GM12892 (cell line): Measurements from ENCODE around the gene PLA2G15.
"Not testable (repeated sequence)": the region's sequence is repeated elsewhere in the genome, so short reads cannot be mapped to it uniquely, and the experiment has no call there.

ENCODE experiments used
- DNase-seq: peaks from one replicate; pipeline ENCODE4 v3.0.0; 2011; ENCODE audit not compliant: insufficient read length
- FAIRE-seq: peaks from 2 replicates; lab custom pipeline; 2011; peaks lifted over from hg19 to GRCh38; lab: Jason Lieb, UNC
- POLR2A ChIP-seq: IDR thresholded peaks from 2 replicates; pipeline ENCODE4 v1.6.1; 2011; ENCODE audit warnings: low read depth, low read length, control low read depth
- POLR2AphosphoS5 ChIP-seq: IDR thresholded peaks from 2 replicates; pipeline ENCODE4 v1.6.1; 2011; ENCODE audit warnings: low read depth, low read length, control low read depth
- TAF1 ChIP-seq: IDR thresholded peaks from 2 replicates; pipeline ENCODE4 v1.6.1; 2011; ENCODE audit warnings: low read depth, mild to moderate bottlenecking, control low read depth, low read length, borderline replicate concordance

PLA2G15 gene

DNA sequence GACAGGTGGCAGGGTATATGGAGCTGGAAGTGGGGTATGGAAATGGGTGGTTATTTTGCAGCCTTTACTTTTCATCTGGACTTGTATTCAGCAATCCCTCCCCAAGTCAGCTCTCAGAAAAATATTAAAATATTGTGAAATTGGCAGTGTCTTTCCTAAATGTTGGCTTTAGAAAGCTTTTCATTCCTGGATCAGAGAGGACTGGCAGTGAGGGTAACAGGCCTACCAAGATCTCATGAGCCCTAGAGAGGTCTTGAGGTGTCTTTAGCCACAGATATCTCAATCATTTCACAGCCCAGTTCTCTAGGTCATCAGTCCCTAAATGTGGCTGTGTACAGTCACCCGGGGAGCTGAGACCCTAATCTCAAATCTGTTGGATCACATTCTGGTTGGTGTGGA lies 43.1 kb downstream of the PLA2G15 start:
- no peak for TF ChIP-seq TAF1
- no peak for FAIRE-seq
- no peak for DNase-seq

DNA sequence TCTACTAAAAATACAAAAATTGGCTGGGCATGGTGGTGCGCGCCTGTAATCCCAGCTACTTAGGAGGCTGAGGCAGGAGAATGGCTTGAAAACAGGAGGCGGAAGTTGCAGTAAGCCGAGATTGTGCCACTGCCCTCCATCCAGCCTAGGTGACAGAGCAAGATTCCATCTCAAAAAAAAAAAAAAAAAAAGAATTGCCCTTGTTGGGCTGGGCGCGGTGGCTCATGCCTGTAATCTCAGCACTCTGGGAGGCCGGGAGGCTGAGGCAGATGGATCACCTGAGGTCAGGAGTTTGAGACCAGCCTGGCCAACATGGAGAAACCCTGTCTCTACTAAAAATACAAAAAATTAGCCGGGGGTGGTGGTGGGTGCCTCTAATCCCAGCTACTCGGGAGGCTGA lies 43.6 kb downstream of the PLA2G15 start:
- not testable (repeated sequence) for FAIRE-seq, DNase-seq

GRCh38 chr16:68289202-68289601 lies 44.0 kb downstream of the PLA2G15 start:
- no peak for TF ChIP-seq POLR2AphosphoS5
- TF ChIP-seq POLR2A: no peak
- TF ChIP-seq TAF1: no peak
- no peak for FAIRE-seq

GRCh38 chr16:68289621-68290329 lies 44.6 kb downstream of the PLA2G15 start:
- DNase-seq: peak; percentile 66
- TF ChIP-seq POLR2A (peak; percentile 32), POLR2AphosphoS5 (no peak)
- FAIRE-seq: peak; percentile 83

More at GRCh38 chr16:68289202-68289601, 44.0 kb downstream of the PLA2G15 start:
- DNase-seq: no peak

DNA sequence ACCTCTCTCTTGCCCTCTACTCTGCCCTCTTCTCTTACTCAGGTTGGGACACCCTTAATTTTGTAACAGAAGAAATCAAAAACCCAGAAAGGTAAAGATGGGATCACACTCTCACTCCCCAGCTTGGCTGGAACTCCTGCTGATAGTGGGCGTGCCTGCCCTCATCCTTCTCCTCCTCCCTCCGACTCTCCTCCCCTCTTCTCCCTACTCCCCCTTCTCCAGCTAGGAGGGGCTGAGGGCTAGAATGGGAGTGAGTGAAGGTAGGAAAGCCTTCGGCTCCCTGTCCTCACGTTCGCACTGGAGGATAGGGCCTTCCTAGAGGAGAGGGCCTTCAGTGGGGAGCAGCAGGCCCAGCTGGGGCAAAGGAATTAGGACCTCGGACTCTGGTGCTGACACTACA lies 45.3 kb downstream of the PLA2G15 start:
- TF ChIP-seq POLR2A (no peak), TAF1 (no peak), POLR2AphosphoS5 (no peak)
- no peak for DNase-seq
- FAIRE-seq: no peak

- FAIRE-seq (no peak), DNase-seq (no peak)
- TF ChIP-seq POLR2A (no peak), TAF1 (no peak), POLR2AphosphoS5 (no peak)
Measured at GRCh38 chr16:68291227-68291626, 46.1 kb downstream of the PLA2G15 start.

DNA sequence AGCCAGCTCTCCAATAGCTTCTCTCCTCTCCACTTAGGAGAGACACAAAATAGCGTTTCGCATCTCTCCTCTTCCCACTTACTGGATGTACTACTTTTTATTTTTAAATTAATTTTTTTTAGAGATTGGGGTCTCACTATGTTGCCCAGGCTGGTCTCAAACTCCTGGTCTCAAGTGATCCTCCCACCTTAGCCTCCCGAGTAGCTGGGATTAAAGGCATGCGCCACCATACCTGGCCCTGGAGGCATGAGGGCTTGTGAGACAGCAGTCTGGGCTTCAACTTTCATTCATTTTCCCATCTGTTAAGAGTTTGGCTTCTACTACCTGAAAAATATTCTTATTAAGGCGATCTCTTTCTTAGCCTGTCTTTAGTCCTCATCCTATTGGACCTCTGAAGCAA lies 47.3 kb downstream of the PLA2G15 start:
- TF ChIP-seq POLR2A (no peak), POLR2AphosphoS5 (no peak), TAF1 (no peak)
- DNase-seq (no peak), FAIRE-seq (no peak)

DNA sequence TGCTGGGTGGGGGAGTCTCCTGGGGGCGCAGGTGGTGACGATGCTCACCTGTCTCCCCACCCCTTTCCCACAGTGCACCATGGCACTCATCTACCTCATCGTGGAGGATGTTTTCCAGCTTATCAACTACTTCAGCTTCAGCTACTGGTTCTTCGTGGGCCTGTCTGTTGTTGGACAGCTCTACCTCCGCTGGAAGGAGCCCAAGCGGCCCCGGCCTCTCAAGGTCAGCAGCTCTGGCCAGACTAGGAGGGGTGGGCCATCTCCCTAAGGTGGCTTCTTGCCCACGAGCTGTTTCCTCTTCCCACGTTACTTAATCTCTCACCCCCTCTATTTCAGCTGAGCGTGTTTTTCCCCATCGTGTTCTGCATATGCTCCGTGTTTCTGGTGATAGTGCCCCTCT lies 51.1 kb downstream of the PLA2G15 start:
- TF ChIP-seq POLR2A (no peak), POLR2AphosphoS5 (peak; percentile 31; the same call in 1 of the 2 replicates), TAF1 (no peak)
- no peak for DNase-seq
- no peak for FAIRE-seq

DNA sequence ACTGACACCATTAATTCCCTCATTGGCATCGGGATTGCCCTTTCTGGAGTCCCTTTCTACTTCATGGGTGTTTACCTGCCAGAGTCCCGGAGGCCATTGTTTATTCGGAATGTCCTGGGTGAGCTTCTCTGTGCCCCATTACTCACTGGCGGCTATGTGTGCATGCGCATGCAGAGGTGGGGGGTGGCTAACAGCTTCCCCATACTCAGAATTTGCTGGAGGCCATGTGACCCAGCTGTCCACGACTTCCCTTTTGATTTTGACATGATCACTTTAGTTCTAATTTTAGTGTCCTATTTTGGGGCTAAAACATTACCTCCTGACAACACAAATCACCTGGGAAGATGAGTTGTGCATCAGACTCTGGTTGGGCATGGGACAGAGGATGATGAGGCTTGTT lies 51.5 kb downstream of the PLA2G15 start:
- TF ChIP-seq TAF1 (no peak), POLR2A (no peak), POLR2AphosphoS5 (no peak)
- FAIRE-seq (no peak), DNase-seq (no peak)

- TF ChIP-seq TAF1: no peak
- TF ChIP-seq POLR2AphosphoS5: no peak
- no peak for TF ChIP-seq POLR2A
- DNase-seq: no peak
- FAIRE-seq: no peak
Measured at GRCh38 chr16:68297908-68298307, 52.7 kb downstream of the PLA2G15 start.

GRCh38 chr16:68298312-68298711 lies 53.1 kb downstream of the PLA2G15 start:
- no peak for FAIRE-seq
- TF ChIP-seq POLR2A (0 out of 2 replicates have a peak, but pooled peaks have one; percentile 17), POLR2AphosphoS5 (no peak)
- no peak for DNase-seq

DNA sequence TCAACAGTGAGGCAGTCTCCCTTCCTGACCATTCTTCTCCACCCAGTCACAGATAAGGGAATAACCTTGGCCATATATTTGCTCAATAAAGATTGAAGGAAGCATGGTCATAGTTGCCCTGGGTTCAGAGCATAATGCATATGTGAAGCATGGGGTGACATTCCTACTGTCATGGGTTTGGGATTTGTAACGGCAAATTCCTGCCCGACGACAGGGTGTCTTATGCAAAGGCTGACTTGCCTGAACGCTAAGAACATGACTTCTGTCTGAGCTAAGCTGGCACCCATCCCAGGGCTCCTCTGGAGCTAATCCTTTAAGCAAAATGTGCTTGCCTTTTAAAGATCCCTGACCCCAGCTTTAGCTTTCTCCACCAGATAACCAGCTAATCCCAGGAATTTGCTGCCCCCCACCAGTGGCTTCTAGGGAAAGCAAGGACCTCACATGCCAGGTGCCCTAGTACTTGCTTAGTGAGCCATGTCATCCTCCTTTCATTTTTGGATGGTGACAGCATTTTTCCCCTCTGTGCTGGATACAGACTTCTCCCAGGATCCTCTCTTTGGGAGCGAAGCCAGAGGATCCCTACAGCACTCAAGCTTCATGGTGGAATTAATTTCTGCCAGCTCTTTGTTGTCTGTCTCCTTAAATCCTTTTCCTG lies 53.9 kb downstream of the PLA2G15 start:
- TF ChIP-seq POLR2AphosphoS5 (no peak; the same call in 1 of the 2 replicates), TAF1 (no peak), POLR2A (no peak; the same call in 1 of the 2 replicates)
- FAIRE-seq (no peak), DNase-seq (no peak)
